T-helper 2 cell (primary cell): ENCODE measurements around the gene KNOP1.

ENCODE experiments used
- DNase-seq, 5 experiments: peaks; one replicate each; pipeline versions ENCODE4 v3.0.0 to v3.0.0-alpha.2; 2012 to 2022

Gene KNOP1

DNA sequence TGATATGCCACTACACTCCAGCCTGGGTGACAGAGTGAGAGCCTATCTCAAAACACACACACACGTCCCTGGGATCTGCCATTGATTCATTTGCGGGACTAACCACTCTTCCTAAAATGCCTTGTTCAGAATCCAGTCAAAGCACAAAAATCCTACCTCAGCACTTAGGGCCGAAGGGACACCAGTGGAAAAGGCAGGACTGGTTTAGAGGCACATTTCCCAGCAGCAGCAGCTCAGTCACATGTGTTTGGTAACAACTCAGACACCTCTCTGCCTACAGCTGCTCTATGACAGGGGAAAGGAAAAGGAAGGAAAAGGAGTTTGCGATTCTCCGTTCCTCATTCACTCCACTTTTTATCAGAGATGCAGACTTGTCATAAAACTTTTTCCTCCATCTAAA, 12.2 kb downstream of the KNOP1 start:
- no peak for DNase-seq

- no peak for DNase-seq
These were observed 12.9 kb downstream of the KNOP1 start for GRCh38 chr16:19705146-19705501.

DNA sequence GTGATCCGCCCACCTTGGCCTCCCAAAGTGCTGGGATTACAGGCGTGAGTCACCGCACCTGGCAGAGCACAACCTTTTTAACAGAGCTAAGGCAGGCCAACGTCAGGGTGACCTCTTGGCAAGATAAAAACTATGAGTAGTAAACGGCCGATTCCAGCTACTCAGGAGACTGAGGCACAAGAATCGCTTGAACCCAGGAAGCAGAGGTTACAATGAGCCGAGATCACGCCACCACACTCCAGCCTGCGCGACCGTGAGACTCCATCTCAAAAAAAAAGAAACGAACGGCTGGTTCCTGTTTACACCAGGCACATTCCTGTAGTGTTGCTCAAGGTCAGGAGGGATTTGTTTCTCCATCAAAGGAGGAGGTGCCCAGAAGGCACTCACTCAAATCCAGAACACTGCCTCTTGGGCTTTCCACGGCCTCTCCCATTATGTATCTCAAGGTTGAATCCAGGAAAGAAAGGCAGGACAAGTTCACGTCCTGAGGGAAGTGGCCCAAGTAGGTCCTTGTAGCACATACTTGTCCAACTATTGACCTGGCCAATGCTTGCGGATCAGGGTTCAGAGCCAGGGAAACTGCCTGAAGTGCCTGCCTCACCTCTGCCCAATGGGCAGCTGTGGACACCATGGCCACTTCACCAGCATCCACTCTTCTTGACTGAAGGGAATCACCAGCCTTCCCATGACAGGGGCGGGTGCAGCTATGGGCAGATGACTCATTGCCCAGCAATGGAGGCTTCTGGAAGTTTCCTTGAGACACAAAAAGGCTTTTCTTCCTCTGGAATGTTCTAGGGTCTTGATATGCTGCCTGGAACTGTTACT, 13.5 kb downstream of the KNOP1 start:
- no peak for DNase-seq

DNA sequence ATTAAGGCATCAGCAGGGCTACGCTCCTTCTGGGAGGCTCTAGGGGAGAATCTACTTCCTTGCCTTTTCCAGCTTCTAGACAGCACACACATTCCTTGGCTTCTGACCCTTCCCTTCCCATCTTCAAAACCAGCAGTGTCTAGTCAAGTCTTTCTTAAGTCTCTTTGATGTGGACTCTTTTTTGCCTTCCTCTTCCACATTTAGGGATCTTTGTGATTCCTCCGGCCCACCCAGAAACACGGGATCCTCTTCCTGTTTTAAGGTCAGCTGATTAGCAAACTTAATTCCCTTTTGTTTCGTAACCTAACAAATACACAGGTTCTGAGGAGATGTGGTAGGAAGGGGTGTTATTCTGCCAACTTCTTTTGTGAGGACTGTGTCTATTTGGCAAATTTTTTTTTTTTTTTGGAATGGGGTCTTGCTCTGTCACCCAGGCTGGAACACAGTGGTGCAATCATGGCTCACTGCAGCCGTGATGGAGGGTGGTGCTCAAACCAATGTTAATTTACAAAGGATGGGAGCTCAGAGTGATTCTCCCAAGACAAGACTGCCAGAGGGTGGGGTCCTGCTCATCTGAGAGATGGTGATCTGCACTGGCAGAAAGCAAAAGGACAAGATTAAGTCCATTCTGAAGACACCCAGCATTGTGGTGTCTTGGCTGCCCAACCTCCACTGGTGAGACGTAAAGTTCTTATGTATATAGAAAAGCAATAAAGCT, 14.7 kb downstream of the KNOP1 start:
- DNase-seq: no peak

DNA sequence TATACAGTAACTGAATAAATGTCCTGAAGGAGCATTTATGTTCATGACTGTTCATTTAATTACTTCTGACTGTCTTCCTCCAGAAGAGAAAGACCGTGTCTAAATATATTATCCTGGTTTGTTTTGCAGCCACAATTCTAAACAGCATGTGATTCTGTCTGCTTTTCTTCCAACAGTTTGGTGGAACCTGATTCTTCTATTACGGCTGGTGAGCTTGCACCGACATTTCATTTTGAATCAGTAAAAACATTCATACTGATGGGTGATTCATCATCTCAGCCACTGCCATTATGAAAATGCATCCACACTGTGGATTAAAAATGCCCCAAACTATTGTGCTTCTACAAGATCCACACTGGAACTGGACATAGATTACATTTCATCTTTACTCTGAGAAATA, 16.9 kb downstream of the KNOP1 start:
- no peak for DNase-seq

- no peak for DNase-seq
These were observed 17.7 kb downstream of the KNOP1 start for GRCh38 chr16:19700319-19700781.

GRCh38 chr16:19699472-19699871, 18.6 kb downstream of the KNOP1 start:
- no peak for DNase-seq

DNA sequence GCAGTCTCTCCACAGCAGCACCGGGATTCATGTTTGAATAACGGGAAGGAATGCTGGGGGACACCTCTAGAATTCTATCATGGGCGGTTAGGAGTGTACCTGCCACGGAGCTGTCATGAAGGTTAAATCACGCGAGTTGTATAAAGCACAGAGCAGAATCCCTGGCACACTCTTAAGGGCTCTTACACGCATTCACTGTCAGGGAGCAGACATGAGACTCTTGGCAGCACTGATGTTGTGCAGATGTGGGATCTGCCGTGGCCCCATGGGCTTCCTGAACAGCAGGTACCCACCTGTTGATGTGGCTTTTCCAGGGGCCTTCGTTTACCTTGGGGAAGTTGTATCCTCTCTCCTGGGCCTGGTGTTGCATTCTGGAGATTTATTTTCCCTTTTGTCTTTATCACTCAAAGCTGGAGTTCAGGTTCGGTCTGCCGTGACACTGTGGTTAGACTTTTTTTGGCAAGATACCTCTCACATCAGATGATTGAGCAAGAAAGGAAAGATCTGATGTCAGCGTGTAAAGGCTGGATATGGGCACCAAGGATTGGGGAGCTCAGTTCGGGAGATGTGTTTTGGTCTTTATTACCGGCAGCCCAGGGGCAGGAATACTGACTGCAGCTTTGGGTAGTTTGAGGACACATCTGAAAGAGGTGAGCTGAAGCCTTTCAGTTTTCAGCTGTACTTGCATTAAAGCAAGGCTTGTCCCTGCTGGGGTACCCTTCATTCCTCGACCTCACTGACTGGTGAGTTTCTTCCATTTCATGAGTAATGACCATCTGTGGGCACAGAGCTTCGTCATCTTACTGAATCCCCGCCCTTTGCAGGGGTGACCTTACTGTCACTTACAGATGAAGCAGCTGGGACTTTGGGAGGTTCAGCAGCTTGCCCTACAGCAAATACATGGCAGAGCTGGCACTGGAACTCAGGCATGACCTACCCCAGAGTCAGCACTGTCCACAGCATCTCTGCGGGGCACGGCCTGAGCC, 19.3 kb downstream of the KNOP1 start:
- peak in 1 of 5 experiments; percentile 9 for DNase-seq

- no peak for DNase-seq
These were observed 20.2 kb downstream of the KNOP1 start for GRCh38 chr16:19697756-19698318.

GRCh38 chr16:19696961-19697360, 21.1 kb downstream of the KNOP1 start:
- DNase-seq: no peak

GRCh38 chr16:19696328-19696727, 21.7 kb downstream of the KNOP1 start:
- DNase-seq: peak in 3 of 5 experiments; percentile 19 to 55 (median 27)

GRCh38 chr16:19694989-19695388, 23.0 kb downstream of the KNOP1 start:
- DNase-seq: no peak

- no peak for DNase-seq
These were observed 26.8 kb downstream of the KNOP1 start for GRCh38 chr16:19691161-19691711.

DNA sequence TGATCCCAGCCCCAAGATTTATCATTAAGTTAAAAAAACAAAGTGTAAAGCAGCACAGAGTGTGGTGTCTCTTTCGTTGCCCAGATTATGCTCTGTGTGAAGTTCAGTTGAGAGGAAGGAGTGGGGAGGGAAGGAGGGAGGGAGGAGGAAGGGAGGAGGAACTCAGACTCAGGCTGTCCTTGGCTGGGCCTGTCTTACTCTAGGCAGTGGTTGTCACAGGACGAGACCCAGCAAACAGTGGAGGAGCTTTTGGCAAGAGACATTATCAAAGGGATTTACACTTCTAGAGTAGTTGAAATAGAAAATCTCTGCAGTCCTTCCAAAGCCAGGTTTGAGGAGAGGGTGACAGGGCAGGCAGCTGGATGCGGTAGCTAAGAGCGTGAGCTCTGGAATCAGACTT, 27.8 kb downstream of the KNOP1 start:
- no peak for DNase-seq

DNA sequence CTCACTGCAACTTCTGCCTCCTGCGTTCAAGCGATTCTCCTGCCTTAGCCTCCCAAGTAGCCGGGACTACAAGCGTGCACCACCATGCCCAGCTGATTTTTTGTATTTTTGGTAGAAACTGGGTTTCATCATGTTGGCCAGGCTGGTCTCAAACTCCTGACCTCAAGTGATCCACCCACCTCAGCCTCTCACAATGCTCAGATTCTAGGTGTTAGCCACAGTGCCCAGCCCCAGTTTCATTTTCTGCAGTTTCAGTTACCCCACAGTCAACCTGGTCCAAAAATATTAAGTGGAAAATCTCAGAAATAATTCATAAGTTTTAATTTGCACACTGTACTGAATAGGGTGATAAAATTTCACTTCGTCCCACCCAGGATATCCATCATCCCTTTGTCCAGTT, 28.7 kb downstream of the KNOP1 start:
- DNase-seq: peak in 1 of 5 experiments; percentile 16

GRCh38 chr16:19688396-19689024, 29.5 kb downstream of the KNOP1 start:
- peak in 1 of 5 experiments; percentile 35 for DNase-seq

- no peak for DNase-seq
These were observed 30.7 kb downstream of the KNOP1 start for GRCh38 chr16:19687279-19687678.

DNA sequence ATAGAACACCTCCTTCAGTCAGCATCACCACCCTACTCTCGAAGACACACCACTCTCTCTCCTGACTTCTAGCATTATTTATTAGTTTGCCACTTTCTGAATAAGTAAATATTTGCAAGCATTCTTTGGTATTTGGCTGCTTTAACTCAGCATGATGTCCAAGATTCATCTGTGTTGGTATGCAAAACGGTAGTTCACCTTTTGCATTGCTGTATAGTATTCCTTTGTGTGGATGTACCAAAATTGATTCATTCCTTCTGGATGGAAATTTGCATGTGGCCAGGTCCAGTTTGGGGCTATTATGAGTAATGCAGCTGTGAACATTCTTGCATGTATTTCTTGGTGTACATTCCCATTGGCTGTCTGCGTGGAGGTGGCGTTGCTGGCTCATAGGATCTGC, 32.9 kb downstream of the KNOP1 start:
- no peak for DNase-seq

DNA sequence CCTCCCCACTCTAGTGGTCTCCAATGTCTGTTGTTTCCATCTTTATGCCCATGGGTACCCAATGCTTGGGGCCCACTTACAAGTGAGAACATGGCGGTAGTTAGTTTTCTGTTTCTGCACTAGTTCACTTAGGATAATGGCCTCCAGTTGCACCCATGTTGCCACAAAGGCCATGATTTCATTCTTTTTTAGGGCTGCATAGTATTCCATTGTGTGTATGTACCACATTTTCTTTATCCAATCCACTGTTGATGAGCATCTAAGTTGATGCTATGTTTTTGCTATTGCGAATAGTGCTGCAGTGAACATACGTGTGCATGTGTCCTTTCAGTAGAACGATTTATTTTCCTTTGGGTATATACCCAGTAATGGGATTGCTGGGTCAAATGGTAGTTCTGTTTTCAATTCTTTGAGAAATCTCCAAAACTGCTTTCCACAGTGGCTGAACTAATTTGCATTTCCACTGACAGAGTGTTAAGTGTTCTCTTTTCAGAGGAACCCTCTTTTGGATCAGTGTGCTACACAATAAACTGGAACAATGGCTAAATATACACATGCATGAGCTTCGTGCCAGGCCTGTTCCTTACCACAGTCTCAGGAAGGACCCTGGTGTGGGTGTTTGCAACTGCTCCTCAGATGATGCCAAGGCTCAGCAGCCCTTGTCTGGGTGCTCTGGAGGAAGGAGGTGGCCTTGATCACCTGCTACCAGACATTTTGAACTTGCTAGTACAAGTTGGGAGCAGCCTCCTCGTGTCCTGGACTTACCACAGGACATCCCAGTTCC, 34.4 kb downstream of the KNOP1 start:
- no peak for DNase-seq

GRCh38 chr16:19681637-19682036, 36.4 kb downstream of the KNOP1 start:
- DNase-seq: no peak

GRCh38 chr16:19680881-19681340, 37.1 kb downstream of the KNOP1 start:
- DNase-seq: no peak
